Mononuclear cell (primary cell): ENCODE results near the gene DLG5. TPM values are rescaled to one million over a fixed set of nuclear protein-coding genes. Genes with fewer than 3 reads are reported as not detected.

Experiments used
- H3K27me3 ChIP-seq: 2 replicates; pipeline ENCODE4 v1.6.0; 2011; ENCODE audit warnings: low read length, control low read depth; ENCODE audit not compliant: insufficient read depth
- H3K4me1 ChIP-seq: 2 replicates; pipeline ENCODE4 v1.5.1; 2011; ENCODE audit warnings: mild to moderate bottlenecking, low read length, control low read depth; ENCODE audit not compliant: insufficient read depth
- H3K4me3 ChIP-seq: 2 replicates; pipeline ENCODE4 v1.5.1; 2011; ENCODE audit warnings: mild to moderate bottlenecking, low read length, moderate library complexity
- H3K9me3 ChIP-seq: 2 replicates; pipeline ENCODE4 v1.5.1; 2011; ENCODE audit warnings: low read depth, mild to moderate bottlenecking, control low read depth, low read length
- total RNA-seq: library from RNA; depleted of rRNA; stranded (reverse); fragments of >200 nt; gene quantifications from one replicate; pipeline ENCODE4 v1.2.3, GENCODE V29; 2012

The DLG5 gene
- total RNA-seq, 1 donor: 3.7 TPM

GRCh38 chr10:77811831-77812430, 114.6 kb downstream of the DLG5 start:
- no peak overlapping the region for H3K4me3 ChIP-seq
- no peaks in the 10 kb centered on the region for H3K4me1 ChIP-seq

GRCh38 chr10:77810446-77811335, 115.9 kb downstream of the DLG5 start:
- H3K4me1 ChIP-seq: no peaks in the 10 kb centered on the region
- no peaks in the 10 kb centered on the region for H3K27me3 ChIP-seq
- no peaks in the 10 kb centered on the region for H3K9me3 ChIP-seq
- no peak overlapping the region for H3K4me3 ChIP-seq

More at GRCh38 chr10:77811831-77812430, 114.6 kb downstream of the DLG5 start:
- no peaks in the 10 kb centered on the region for H3K9me3 ChIP-seq
- no peaks in the 10 kb centered on the region for H3K27me3 ChIP-seq

GRCh38 chr10:77809336-77809735, 117.2 kb downstream of the DLG5 start:
- Histone ChIP-seq H3K9me3 (no peaks in the 10 kb centered on the region), H3K4me3 (no peak overlapping the region), H3K27me3 (no peaks in the 10 kb centered on the region), H3K4me1 (no peaks in the 10 kb centered on the region)

- H3K4me3 ChIP-seq: no peak overlapping the region
- H3K27me3 ChIP-seq: no peaks in the 10 kb centered on the region
- no peaks in the 10 kb centered on the region for H3K9me3 ChIP-seq
- no peaks in the 10 kb centered on the region for H3K4me1 ChIP-seq
Measured at GRCh38 chr10:77807706-77808105, 118.8 kb downstream of the DLG5 start.

GRCh38 chr10:77806511-77807157, 119.9 kb downstream of the DLG5 start:
- H3K4me1 ChIP-seq: no peaks in the 10 kb centered on the region
- H3K27me3 ChIP-seq: no peaks in the 10 kb centered on the region
- H3K4me3 ChIP-seq: no peak overlapping the region
- no peaks in the 10 kb centered on the region for H3K9me3 ChIP-seq

GRCh38 chr10:77805676-77806075, 120.9 kb downstream of the DLG5 start:
- Histone ChIP-seq H3K4me1 (no peaks in the 10 kb centered on the region), H3K27me3 (no peaks in the 10 kb centered on the region), H3K4me3 (no peak overlapping the region), H3K9me3 (no peaks in the 10 kb centered on the region)

GRCh38 chr10:77804371-77804770, 122.2 kb downstream of the DLG5 start:
- Histone ChIP-seq H3K4me3 (no peak overlapping the region), H3K9me3 (no peaks in the 10 kb centered on the region), H3K27me3 (no peaks in the 10 kb centered on the region), H3K4me1 (no peaks in the 10 kb centered on the region)

- no peaks in the 10 kb centered on the region for H3K4me1 ChIP-seq
- H3K27me3 ChIP-seq: no peaks in the 10 kb centered on the region
- H3K4me3 ChIP-seq: no peak overlapping the region
- no peaks in the 10 kb centered on the region for H3K9me3 ChIP-seq
Measured at GRCh38 chr10:77801474-77802161, 124.9 kb downstream of the DLG5 start.

GRCh38 chr10:77800738-77801266, 125.8 kb downstream of the DLG5 start:
- no peaks in the 10 kb centered on the region for H3K27me3 ChIP-seq
- H3K4me3 ChIP-seq: no peak overlapping the region
- H3K4me1 ChIP-seq: no peaks in the 10 kb centered on the region
- no peaks in the 10 kb centered on the region for H3K9me3 ChIP-seq

GRCh38 chr10:77800320-77800719, 126.2 kb downstream of the DLG5 start:
- Histone ChIP-seq H3K27me3 (no peaks in the 10 kb centered on the region), H3K9me3 (no peaks in the 10 kb centered on the region), H3K4me1 (no peaks in the 10 kb centered on the region), H3K4me3 (no peak overlapping the region)

GRCh38 chr10:77799352-77799751, 127.2 kb downstream of the DLG5 start:
- H3K9me3 ChIP-seq: no peaks in the 10 kb centered on the region
- no peaks in the 10 kb centered on the region for H3K27me3 ChIP-seq
- H3K4me1 ChIP-seq: no peaks in the 10 kb centered on the region
- no peak overlapping the region for H3K4me3 ChIP-seq

GRCh38 chr10:77798940-77799339, 127.6 kb downstream of the DLG5 start:
- H3K4me3 ChIP-seq: no peak overlapping the region
- H3K4me1 ChIP-seq: no peaks in the 10 kb centered on the region
- H3K9me3 ChIP-seq: no peaks in the 10 kb centered on the region
- H3K27me3 ChIP-seq: no peaks in the 10 kb centered on the region

- Histone ChIP-seq H3K4me1 (no peaks in the 10 kb centered on the region), H3K9me3 (no peaks in the 10 kb centered on the region), H3K4me3 (no peak overlapping the region), H3K27me3 (no peaks in the 10 kb centered on the region)
Measured at GRCh38 chr10:77796311-77796915, 130.1 kb downstream of the DLG5 start.

GRCh38 chr10:77795426-77796055, 131.0 kb downstream of the DLG5 start:
- Histone ChIP-seq H3K9me3 (no peaks in the 10 kb centered on the region), H3K27me3 (no peaks in the 10 kb centered on the region), H3K4me3 (no peak overlapping the region), H3K4me1 (no peaks in the 10 kb centered on the region)
